GM21447 (cell line): Measurements from ENCODE around the gene ZPR1.
"Not testable (repeated sequence)": the region's sequence is repeated elsewhere in the genome, so short reads cannot be mapped to it uniquely, and the experiment has no call there.

Experiments
- ATAC-seq: cut with Tn5 transposase; IDR thresholded peaks from one replicate; pipeline ENCODE4 v1.9.1; 2021; ENCODE audit not compliant: unreplicated experiment

The ZPR1 gene

GRCh38 chr11:116762132-116762531 is 25.7 kb downstream of the ZPR1 start:
- no peak for ATAC-seq

- not testable (repeated sequence) for ATAC-seq
Measured at GRCh38 chr11:116756044-116756443, 31.8 kb downstream of the ZPR1 start.

- no peak for ATAC-seq
Measured at GRCh38 chr11:116750070-116750718, 37.6 kb downstream of the ZPR1 start.

GRCh38 chr11:116742104-116742503 is 45.7 kb downstream of the ZPR1 start:
- ATAC-seq = no peak

- ATAC-seq = no peak
Measured at GRCh38 chr11:116740741-116741140, 47.1 kb downstream of the ZPR1 start.

GRCh38 chr11:116738975-116739374 is 48.8 kb downstream of the ZPR1 start:
- no peak for ATAC-seq

- ATAC-seq = no peak
Measured at GRCh38 chr11:116736763-116737162, 51.1 kb downstream of the ZPR1 start.

GRCh38 chr11:116733969-116734508 is 53.8 kb downstream of the ZPR1 start:
- no peak for ATAC-seq

- ATAC-seq = peak; percentile 42
Measured at GRCh38 chr11:116733043-116733755, 54.6 kb downstream of the ZPR1 start.

GRCh38 chr11:116732271-116733042 is 55.4 kb downstream of the ZPR1 start:
- ATAC-seq = peak; percentile 81

- no peak for ATAC-seq
Measured at GRCh38 chr11:116731821-116732220, 56.0 kb downstream of the ZPR1 start.

GRCh38 chr11:116731097-116731761 is 56.6 kb downstream of the ZPR1 start:
- no peak for ATAC-seq

GRCh38 chr11:116730601-116731000 is 57.2 kb downstream of the ZPR1 start:
- ATAC-seq = no peak

- ATAC-seq = no peak
Measured at GRCh38 chr11:116730241-116730561, 57.6 kb downstream of the ZPR1 start.

- ATAC-seq = no peak
Measured at GRCh38 chr11:116729501-116730240, 58.2 kb downstream of the ZPR1 start.

GRCh38 chr11:116727990-116728389 is 59.8 kb downstream of the ZPR1 start:
- no peak for ATAC-seq

GRCh38 chr11:116725434-116726221 is 62.2 kb downstream of the ZPR1 start:
- no peak for ATAC-seq

GRCh38 chr11:116724813-116725212 is 63.0 kb downstream of the ZPR1 start:
- ATAC-seq = no peak
